ENCODE data around the gene BSN. TPM values are rescaled to one million over a fixed set of nuclear protein-coding genes. Genes with fewer than 3 reads are reported as not detected.

Gene BSN
- total and polyA plus RNA-seq, 2 experiments from 2014 or later, result under 0.01 to 0.03 TPM

- Histone ChIP-seq H3K9me2 (ENCODE audit: insufficient read depth) (no peaks in the 10 kb centered on the region), H3F3A (ENCODE audit: insufficient read depth) (no peaks in the 10 kb centered on the region), H3K9ac (no peak overlapping the region), H3K27ac (no peak overlapping the region), H3K4me1 (ENCODE audit: insufficient read depth) (no peaks in the 10 kb centered on the region), H3K79me2 (ENCODE audit: insufficient read depth) (no peaks in the 10 kb centered on the region), H3K9me3 (ENCODE audit: low read depth) (no peaks in the 10 kb centered on the region), H3K36me3 (ENCODE audit: low read depth) (no peaks in the 10 kb centered on the region), H2AFZ (no peak overlapping the region), H4K20me1 (ENCODE audit: insufficient read depth) (no peaks in the 10 kb centered on the region), H3K4me2 (ENCODE audit: unreplicated experiment) (no peak overlapping the region), H3K4me3 (no peak overlapping the region), H3K27me3 (replicated peaks; ENCODE audit: insufficient read depth) (0 out of 2 replicates have a peak, but pooled peaks cover 12% of the 10 kb centered on the region)
- whole genome bisulfite sequencing, 2 experiments (ENCODE audit: low coverage in 1 of 2, low lambda C conversion rate in 2 of 2, missing lambda C conversion rate in 2 of 2), result 45 to 48% methylated on average over 8 of the region's 8 CpGs
- DNase-seq, result no peak
- in situ Hi-C loops (cut with MboI), result no loop called here
- TF ChIP-seq EZH2 (IDR thresholded peaks at IDR 0.05; ENCODE audit: insufficient read depth, poor library complexity, severe bottlenecking) (no peak), EZH2phosphoT487 (IDR thresholded peaks at IDR 0.05; ENCODE audit: insufficient read depth, low read depth) (no peak)
Measured at GRCh38 chr3:49653621-49654020, 99.3 kb downstream of the BSN start.

- TF ChIP-seq EZH2 (IDR thresholded peaks at IDR 0.05; ENCODE audit: insufficient read depth, poor library complexity, severe bottlenecking) (no peak), EZH2phosphoT487 (IDR thresholded peaks at IDR 0.05; ENCODE audit: insufficient read depth, low read depth) (no peak)
- Histone ChIP-seq H3K4me1 (ENCODE audit: insufficient read depth) (no peaks in the 10 kb centered on the region), H3K9me3 (ENCODE audit: low read depth) (no peaks in the 10 kb centered on the region), H3K27ac (no peak overlapping the region), H3K9ac (no peak overlapping the region), H4K20me1 (ENCODE audit: insufficient read depth) (no peaks in the 10 kb centered on the region), H3K36me3 (ENCODE audit: low read depth) (no peaks in the 10 kb centered on the region), H3K4me3 (no peak overlapping the region), H2AFZ (no peak overlapping the region), H3K27me3 (replicated peaks; ENCODE audit: insufficient read depth) (0 out of 2 replicates have a peak, but pooled peaks cover 12% of the 10 kb centered on the region), H3K4me2 (ENCODE audit: unreplicated experiment) (no peak overlapping the region), H3F3A (ENCODE audit: insufficient read depth) (no peaks in the 10 kb centered on the region), H3K9me2 (ENCODE audit: insufficient read depth) (no peaks in the 10 kb centered on the region), H3K79me2 (ENCODE audit: insufficient read depth) (no peaks in the 10 kb centered on the region)
- 70 to 75% methylated on average over 17 of the region's 17 CpGs for WGBS, 2 experiments (ENCODE audit: low coverage in 1 of 2, low lambda C conversion rate in 2 of 2, missing lambda C conversion rate in 2 of 2)
- no peak for DNase-seq
- in situ Hi-C loops (cut with MboI), result no loop called here
Measured at GRCh38 chr3:49654176-49654825, 100.0 kb downstream of the BSN start.

- WGBS, 2 experiments (ENCODE audit: low coverage in 1 of 2, low lambda C conversion rate in 2 of 2, missing lambda C conversion rate in 2 of 2), result 62 to 65% methylated on average over 7 to 10 of the region's 10 CpGs
- H3K79me2 ChIP-seq (ENCODE audit: insufficient read depth), result no peaks in the 10 kb centered on the region
- 0 out of 2 replicates have a peak, but pooled peaks cover 12% of the 10 kb centered on the region for H3K27me3 ChIP-seq (replicated peaks; ENCODE audit: insufficient read depth)
- H4K20me1 ChIP-seq (ENCODE audit: insufficient read depth), result no peaks in the 10 kb centered on the region
- H3K36me3 ChIP-seq (ENCODE audit: low read depth), result no peaks in the 10 kb centered on the region
- no peak overlapping the region for H3K9ac ChIP-seq
- DNase-seq, result no peak
- H3K4me1 ChIP-seq (ENCODE audit: insufficient read depth), result no peaks in the 10 kb centered on the region
- TF ChIP-seq EZH2 (IDR thresholded peaks at IDR 0.05; ENCODE audit: insufficient read depth, poor library complexity, severe bottlenecking) (no peak), EZH2phosphoT487 (IDR thresholded peaks at IDR 0.05; ENCODE audit: insufficient read depth, low read depth) (no peak)
- in situ Hi-C loops (cut with MboI), result no loop called here
- H3K4me2 ChIP-seq (ENCODE audit: unreplicated experiment), result no peak overlapping the region
- no peaks in the 10 kb centered on the region for H3K9me2 ChIP-seq (ENCODE audit: insufficient read depth)
- H3K4me3 ChIP-seq, result no peak overlapping the region
- no peaks in the 10 kb centered on the region for H3K9me3 ChIP-seq (ENCODE audit: low read depth)
- H2AFZ ChIP-seq, result no peak overlapping the region
- no peak overlapping the region for H3K27ac ChIP-seq
- no peaks in the 10 kb centered on the region for H3F3A ChIP-seq (ENCODE audit: insufficient read depth)
Measured at GRCh38 chr3:49654955-49655556, 100.8 kb downstream of the BSN start.

GRCh38 chr3:49655731-49656285 is 101.5 kb downstream of the BSN start:
- H4K20me1 ChIP-seq (ENCODE audit: insufficient read depth), result no peaks in the 10 kb centered on the region
- H3K36me3 ChIP-seq (ENCODE audit: low read depth), result no peaks in the 10 kb centered on the region
- in situ Hi-C loops (cut with MboI), result no loop called here
- no peak overlapping the region for H3K4me2 ChIP-seq (ENCODE audit: unreplicated experiment)
- H3K9me3 ChIP-seq (ENCODE audit: low read depth), result no peaks in the 10 kb centered on the region
- no peaks in the 10 kb centered on the region for H3F3A ChIP-seq (ENCODE audit: insufficient read depth)
- 78 to 85% methylated on average over 19 of the region's 19 CpGs for WGBS, 2 experiments (ENCODE audit: low coverage in 1 of 2, low lambda C conversion rate in 2 of 2, missing lambda C conversion rate in 2 of 2)
- H3K27me3 ChIP-seq (replicated peaks; ENCODE audit: insufficient read depth), result 0 out of 2 replicates have a peak, but pooled peaks cover 12% of the 10 kb centered on the region
- no peaks in the 10 kb centered on the region for H3K9me2 ChIP-seq (ENCODE audit: insufficient read depth)
- no peaks in the 10 kb centered on the region for H3K79me2 ChIP-seq (ENCODE audit: insufficient read depth)
- DNase-seq, result no peak
- no peak overlapping the region for H2AFZ ChIP-seq
- no peak overlapping the region for H3K9ac ChIP-seq
- TF ChIP-seq EZH2phosphoT487 (IDR thresholded peaks at IDR 0.05; ENCODE audit: insufficient read depth, low read depth) (no peak), EZH2 (IDR thresholded peaks at IDR 0.05; ENCODE audit: insufficient read depth, poor library complexity, severe bottlenecking) (no peak)
- no peak overlapping the region for H3K27ac ChIP-seq
- no peak overlapping the region for H3K4me3 ChIP-seq
- no peaks in the 10 kb centered on the region for H3K4me1 ChIP-seq (ENCODE audit: insufficient read depth)
